ENCODE results near the gene SLC35B2.

SLC35B2 gene

DNA sequence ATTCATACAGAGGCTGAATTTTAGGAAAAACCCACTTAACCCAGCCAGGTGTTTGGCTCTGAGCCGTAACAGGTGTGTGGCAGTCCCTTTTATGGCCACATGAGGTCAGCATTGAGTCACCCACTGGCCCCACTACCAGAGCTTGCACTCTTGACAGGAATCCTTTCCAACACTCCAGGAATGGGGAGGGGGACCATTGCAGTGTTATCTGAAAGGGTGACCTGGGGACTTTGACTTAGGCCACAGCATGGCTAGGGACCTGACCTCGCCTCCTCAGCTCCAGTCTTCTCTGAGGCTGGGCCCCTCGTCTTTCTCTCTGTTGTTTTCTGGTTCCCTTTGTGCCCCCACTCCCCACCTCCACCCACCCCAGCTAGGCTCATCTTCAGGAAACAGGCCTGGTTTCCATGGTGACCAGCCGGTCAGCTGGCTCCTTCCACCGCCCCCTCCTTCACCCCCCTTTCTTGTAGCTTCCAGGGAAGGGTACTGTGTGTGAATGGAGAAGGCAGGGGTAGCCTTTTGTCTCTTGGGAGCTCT lies 10.8 kb upstream of the SLC35B2 start:
- DNase-seq (ENCODE audit: low read depth in 2 of 2) = no peak

- no peak for DNase-seq (ENCODE audit: low read depth in 2 of 2)
Measured at GRCh38 chr6:44267252-44267651, 9.9 kb upstream of the SLC35B2 start.

DNA sequence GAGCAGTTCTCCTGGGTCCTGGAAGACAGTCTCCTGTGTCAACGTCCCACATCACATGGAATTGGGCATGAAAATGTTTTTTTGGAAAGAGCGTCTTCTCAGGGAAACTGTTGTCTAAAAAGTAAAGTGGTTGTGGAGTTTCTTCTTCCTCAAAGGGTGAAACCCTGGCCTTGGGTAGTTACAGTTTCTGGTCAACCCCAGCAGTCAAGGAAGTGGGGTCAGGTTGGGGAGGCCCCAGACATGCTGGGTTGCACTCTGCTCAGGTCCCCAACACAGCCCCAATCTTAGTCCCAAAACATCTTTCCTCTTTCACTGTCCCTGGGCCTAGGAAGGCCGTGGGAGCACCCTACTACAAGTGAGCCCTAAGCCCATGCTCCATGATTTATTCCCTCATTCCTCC lies 9.0 kb upstream of the SLC35B2 start:
- DNase-seq (ENCODE audit: low read depth in 2 of 2) = no peak

DNA sequence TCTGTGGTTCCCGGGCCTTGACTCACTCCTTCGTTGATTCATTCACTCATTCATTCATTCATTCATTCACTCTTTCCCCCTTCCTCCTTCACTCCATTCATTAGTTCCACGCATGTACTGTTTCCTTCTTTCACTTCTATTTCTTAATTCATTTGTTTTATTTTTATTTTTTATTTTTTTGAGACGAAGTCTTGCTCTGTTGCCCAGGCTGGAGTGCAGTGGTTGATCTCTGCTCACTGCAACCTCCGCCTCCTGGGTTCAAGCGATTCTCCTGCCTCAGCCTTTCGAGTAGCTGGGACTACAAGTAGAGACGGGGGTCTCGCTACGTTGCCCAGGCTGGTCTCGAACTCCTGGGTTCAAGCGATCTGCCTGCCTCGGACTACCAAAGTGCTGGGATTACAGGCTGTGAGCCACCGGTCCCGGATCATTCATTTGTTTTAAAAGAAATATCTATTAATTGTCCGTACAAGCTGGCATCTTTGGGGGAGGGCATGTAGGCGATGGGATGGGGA lies 8.4 kb upstream of the SLC35B2 start:
- no peak for DNase-seq (ENCODE audit: low read depth in 2 of 2)

- peak; percentile 89 to 94 for DNase-seq (ENCODE audit: low read depth in 2 of 2)
Measured at GRCh38 chr6:44265007-44265721, 7.8 kb upstream of the SLC35B2 start, which contains the start of gene NFKBIE. Gene NFKBIE, minus strand, starts transcription at chr6:44265551. Its CDS starts 205 bp downstream, at chr6:44265346.

DNA sequence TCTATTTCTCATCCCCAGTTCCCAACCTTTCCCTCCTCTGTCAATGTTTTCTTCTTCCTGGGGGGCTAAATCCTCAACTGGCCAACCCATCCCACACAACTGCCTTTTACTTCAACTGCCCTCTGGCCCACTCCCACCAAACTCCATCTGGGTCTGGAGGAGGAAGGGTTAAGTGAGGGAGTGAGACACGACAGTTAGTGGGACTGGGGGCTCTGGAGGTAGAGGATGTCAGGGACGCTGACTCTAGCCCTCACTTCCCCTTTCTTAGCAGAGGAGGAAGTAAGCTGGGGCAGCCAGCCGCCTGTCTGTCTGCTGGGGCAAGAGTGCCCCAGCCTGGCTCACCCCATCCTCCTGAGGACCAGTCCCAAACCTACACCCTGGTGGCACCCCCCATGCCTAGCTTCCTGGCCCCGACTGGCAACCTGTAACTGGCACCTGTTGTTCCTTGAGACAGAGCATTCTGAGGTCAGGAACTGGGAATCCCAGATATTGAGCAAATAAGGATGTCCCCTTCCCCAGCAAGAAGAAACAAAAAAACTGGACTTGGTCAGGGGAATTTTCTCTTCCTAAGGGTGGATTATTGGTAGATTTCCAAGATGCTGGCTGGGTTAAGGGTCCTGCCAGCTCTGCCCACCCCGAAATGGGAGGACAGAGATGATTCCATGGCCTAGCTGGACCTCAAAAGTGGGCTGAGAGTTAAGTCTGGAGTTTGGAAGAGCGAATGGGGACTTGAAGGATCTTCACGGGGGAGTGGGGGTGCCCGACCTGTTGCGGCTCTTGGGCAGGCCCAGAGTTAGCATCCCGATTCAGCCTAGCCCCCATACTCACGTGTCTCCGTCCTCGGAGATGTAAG lies 7.1 kb upstream of the SLC35B2 start:
- DNase-seq (ENCODE audit: low read depth in 2 of 2) = no peak

GRCh38 chr6:44263354-44264100 lies 6.2 kb upstream of the SLC35B2 start:
- no peak for DNase-seq (ENCODE audit: low read depth in 2 of 2)

DNA sequence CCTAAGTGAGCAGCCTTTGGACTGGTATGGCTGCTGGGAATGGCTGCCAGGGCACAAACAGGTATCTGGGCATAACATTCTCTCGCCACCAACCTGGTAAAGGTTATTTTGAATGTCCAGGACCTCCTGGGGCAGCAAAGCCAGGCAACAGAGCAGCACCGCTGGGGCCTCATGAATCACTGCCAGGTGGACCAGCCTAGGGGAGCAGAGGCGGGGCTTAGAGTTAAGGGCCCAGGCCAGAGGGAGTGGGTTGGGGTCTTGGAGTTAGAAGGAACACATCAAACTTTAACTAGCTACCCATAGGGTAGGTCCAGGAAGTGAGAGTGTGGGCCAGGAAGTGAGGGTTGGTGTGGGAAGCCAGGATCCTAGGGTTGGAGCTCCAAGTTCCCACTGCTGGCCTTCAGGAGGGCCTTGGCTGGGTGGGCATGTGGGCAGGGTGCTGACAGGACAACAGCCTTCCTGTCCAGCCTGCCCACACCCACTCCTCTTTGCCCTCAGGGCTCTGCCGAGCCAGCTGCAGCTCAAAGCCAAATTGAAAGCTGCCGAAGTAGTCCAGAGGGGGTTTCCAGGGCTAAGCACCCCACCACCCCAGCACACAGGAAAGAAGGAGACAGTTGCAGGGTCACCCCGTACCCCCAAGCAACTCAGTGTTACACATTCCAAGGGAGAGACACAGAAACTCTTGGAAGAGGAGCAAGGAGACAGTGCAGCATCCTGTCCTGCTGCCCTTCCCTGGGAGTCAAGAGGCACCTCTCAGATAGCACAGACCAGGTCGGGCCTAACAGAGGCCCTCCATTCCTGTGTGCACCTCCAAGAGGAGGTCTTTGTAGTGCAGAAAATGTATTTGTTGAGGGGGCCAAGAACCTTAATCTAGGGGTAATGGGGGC lies 5.4 kb upstream of the SLC35B2 start:
- no peak for DNase-seq (ENCODE audit: low read depth in 2 of 2)

GRCh38 chr6:44261581-44261980 lies 4.3 kb upstream of the SLC35B2 start:
- DNase-seq (ENCODE audit: low read depth in 2 of 2) = no peak

GRCh38 chr6:44260451-44261297 lies 3.3 kb upstream of the SLC35B2 start:
- DNase-seq (ENCODE audit: low read depth in 2 of 2) = no peak

- no peak for DNase-seq (ENCODE audit: low read depth in 2 of 2)
Measured at GRCh38 chr6:44260011-44260410, 2.7 kb upstream of the SLC35B2 start.

DNA sequence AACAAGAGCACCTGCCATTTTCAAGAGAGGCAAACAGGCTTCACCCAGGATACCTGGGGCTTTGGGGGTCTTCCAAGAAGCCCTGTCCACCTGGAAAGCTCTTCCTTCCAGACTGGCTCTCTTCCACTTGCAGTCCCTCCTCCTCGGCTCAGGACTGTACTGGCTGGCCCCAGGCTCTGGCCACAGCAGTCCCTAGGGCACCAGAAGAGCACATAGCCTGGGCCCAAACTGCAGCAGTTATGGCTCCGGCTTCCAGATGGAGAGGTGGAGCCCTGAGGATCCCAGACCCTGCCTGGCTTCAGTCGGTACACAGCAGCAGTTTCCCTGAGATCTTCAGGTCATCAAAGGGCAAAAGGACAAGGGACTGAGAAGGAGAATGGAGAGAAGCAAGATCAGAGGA lies 1.6 kb upstream of the SLC35B2 start:
- DNase-seq (ENCODE audit: low read depth in 2 of 2) = no peak

GRCh38 chr6:44258325-44258863 lies 1.1 kb upstream of the SLC35B2 start:
- DNase-seq (ENCODE audit: low read depth in 2 of 2) = no peak

- no peak for DNase-seq (ENCODE audit: low read depth in 2 of 2)
Measured at GRCh38 chr6:44257753-44258324, 511 bp upstream of the SLC35B2 start.

- no peak for DNase-seq (ENCODE audit: low read depth in 2 of 2)
Measured at GRCh38 chr6:44256775-44257024, 628 bp downstream of the SLC35B2 start.

GRCh38 chr6:44255871-44256774 lies 1.2 kb downstream of the SLC35B2 start:
- DNase-seq (ENCODE audit: low read depth in 2 of 2) = no peak

DNA sequence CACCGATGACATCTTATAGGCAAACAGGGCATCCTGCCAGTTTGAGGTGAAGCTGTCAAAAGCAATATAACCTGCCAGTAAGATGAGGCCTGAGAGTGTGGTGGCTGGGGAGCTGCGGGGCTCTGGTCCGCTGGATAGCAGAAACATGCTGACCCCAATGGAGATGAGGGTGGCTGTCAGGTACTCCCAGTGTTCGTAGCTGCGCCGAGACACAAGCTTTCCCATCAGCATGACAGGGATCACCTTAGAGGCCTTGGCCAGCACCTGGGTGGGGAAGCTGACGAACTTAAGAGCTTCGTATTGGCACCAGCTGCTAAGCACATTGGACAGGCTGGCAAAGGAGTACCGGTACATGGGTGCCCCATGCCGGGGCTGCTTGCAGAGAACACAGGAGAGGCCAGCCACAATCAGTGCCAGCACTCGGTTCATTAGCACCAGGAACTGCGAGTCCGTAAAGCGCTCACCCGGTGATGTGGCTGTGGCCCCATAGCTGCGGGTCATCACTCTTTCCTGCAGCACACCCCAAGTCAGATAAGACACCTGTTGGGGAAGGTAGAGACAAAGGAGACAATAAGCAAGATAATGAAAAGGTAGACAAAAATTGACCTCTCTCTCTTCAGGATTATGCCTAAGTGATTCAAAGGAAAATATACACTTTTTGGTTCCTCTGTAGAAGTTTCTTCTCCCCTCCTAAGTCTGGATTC lies 2.1 kb downstream of the SLC35B2 start:
- DNase-seq (ENCODE audit: low read depth in 2 of 2) = no peak

Measured in stimulated activated CD8-positive, alpha-beta memory T cell treated with anti-CD3 and anti-CD28 coated beads, Interleukin-15, amount 100 ng/mL, for 4 hours (primary cell).